ENCODE results near the gene FGD3. TPM values are rescaled to one million over a fixed set of nuclear protein-coding genes. Genes with fewer than 3 reads are reported as not detected.
"Not testable (repeated sequence)": the region's sequence is repeated elsewhere in the genome, so short reads cannot be mapped to it uniquely, and the experiment has no call there.

The FGD3 gene
- total and polyA plus RNA-seq, 2 experiments from 2014 or later: not detected

DNA sequence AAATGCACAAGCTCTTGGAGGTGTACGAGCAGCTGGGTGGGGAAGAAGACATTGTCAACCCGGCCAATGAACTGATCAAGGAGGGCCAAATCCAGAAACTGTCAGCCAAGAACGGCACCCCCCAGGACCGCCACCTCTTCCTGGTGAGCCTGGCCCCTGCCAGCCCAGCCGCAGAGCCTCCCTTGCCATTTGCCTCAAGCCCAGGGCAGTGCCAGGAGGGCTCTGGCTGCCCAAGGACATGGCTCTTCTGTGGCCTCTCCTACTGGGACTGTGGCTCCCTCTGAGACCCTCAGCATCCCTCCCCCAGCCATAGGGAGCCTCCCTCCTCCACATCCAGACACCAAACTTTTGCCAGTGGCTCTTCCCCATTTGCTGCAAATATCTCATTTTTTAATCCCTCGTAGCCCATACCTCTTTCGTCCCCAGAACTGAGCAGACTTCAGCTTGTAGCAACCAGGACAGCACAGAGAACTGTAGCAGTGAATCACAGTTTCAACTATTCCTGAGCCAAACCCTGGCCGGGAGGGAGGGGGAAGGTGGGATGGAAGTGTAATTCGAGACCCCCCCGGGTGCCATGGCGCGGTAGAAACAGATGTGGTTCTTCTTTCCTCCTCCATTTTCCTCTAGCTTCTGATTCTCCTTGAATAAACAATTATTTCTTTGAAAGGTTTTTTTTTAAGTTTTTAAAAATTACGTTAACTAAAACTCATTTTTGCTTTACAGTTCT is 66.7 kb downstream of the FGD3 start:
- no peak overlapping the region for H3K4me2 ChIP-seq (ENCODE audit: unreplicated experiment)
- H3K4me3 ChIP-seq: no peak overlapping the region
- no peak for DNase-seq
- H4K20me1 ChIP-seq (ENCODE audit: insufficient read depth): no peaks in the 10 kb centered on the region
- in situ Hi-C loops (cut with MboI): no loop called here
- no peaks in the 10 kb centered on the region for H3K9me2 ChIP-seq (ENCODE audit: insufficient read depth)
- H3K27ac ChIP-seq: no peak overlapping the region
- TF ChIP-seq EZH2phosphoT487 (IDR thresholded peaks at IDR 0.05; ENCODE audit: insufficient read depth, low read depth): no peak
- no peak for TF ChIP-seq EZH2 (IDR thresholded peaks at IDR 0.05; ENCODE audit: insufficient read depth, poor library complexity, severe bottlenecking)
- no peak overlapping the region for H3K9ac ChIP-seq
- no peaks in the 10 kb centered on the region for H3K79me2 ChIP-seq (ENCODE audit: insufficient read depth)
- 48 to 49% methylated on average over 13 of the region's 13 CpGs for WGBS, 2 experiments (ENCODE audit: low coverage in 1 of 2, low lambda C conversion rate in 2 of 2, missing lambda C conversion rate in 2 of 2)
- H3K36me3 ChIP-seq (ENCODE audit: low read depth): no peaks in the 10 kb centered on the region
- no peak overlapping the region for H2AFZ ChIP-seq
- no peaks in the 10 kb centered on the region for H3F3A ChIP-seq (ENCODE audit: insufficient read depth)
- H3K9me3 ChIP-seq (ENCODE audit: low read depth): no peaks in the 10 kb centered on the region
- no peaks in the 10 kb centered on the region for H3K4me1 ChIP-seq (ENCODE audit: insufficient read depth)
- no peaks in the 10 kb centered on the region; the same call in none of the 2 replicates for H3K27me3 ChIP-seq (replicated peaks; ENCODE audit: insufficient read depth)

DNA sequence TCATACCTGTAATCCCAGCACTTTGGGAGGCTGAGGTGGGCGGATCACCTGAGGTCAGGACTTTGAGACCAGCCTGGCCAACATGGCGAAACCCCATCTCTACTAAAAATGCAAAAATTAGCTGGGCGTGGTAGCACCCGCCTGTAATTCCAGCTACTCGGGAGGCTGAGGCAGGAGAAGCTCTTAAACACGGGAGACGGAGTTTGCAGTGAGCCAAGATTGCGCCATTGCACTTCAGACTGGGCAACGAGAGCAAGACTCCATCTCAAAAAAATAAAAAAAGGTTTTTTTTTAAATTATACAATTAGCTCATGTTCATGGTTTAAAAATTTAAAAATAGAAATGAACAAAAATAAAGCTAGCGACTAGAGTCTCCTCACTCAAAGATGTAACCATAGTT is 67.9 kb downstream of the FGD3 start:
- H3K4me1 ChIP-seq (ENCODE audit: insufficient read depth); H3K4me2 ChIP-seq (ENCODE audit: unreplicated experiment); H3K79me2 ChIP-seq (ENCODE audit: insufficient read depth); H3K9me2 ChIP-seq (ENCODE audit: insufficient read depth); H3K27me3 ChIP-seq (replicated peaks; ENCODE audit: insufficient read depth); H3K9ac ChIP-seq; H3K9me3 ChIP-seq (ENCODE audit: low read depth); H3K4me3 ChIP-seq; H3K36me3 ChIP-seq (ENCODE audit: low read depth); H3F3A ChIP-seq (ENCODE audit: insufficient read depth); H3K27ac ChIP-seq; in situ Hi-C loops (cut with MboI); DNase-seq; H4K20me1 ChIP-seq (ENCODE audit: insufficient read depth); H2AFZ ChIP-seq: not testable (repeated sequence)
- WGBS, 2 experiments (ENCODE audit: low coverage in 1 of 2, low lambda C conversion rate in 2 of 2, missing lambda C conversion rate in 2 of 2): 51 to 55% methylated on average over 10 of the region's 10 CpGs

DNA sequence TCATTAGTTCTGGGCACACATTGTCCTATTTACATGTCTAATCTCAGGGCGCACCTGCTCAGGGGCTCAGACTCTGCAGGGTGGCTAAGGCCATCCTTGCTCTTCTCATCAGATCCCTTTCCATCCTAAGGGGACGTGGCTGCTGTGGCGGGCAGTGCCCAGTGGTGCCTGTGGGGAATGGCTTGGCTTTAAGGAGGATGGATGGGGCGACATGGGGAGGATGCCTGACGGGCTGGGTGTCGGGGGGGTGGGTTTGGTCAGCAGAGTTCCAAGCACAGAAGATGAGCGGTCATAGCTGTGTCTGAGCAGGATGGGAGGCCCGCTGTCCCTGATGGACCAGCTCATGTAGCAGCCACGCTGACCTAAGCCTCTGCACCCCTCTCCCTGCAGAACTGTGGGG is 70.3 kb downstream of the FGD3 start:
- no peak overlapping the region for H3K27ac ChIP-seq
- H3K4me2 ChIP-seq (ENCODE audit: unreplicated experiment): no peak overlapping the region
- no peaks in the 10 kb centered on the region for H3K79me2 ChIP-seq (ENCODE audit: insufficient read depth)
- H2AFZ ChIP-seq: no peak overlapping the region
- H3K9me2 ChIP-seq (ENCODE audit: insufficient read depth): no peaks in the 10 kb centered on the region
- WGBS, 2 experiments (ENCODE audit: low coverage in 1 of 2, low lambda C conversion rate in 2 of 2, missing lambda C conversion rate in 2 of 2): 59 to 62% methylated on average over 6 to 9 of the region's 9 CpGs
- H3K9ac ChIP-seq: no peak overlapping the region
- H3K4me1 ChIP-seq (ENCODE audit: insufficient read depth): no peaks in the 10 kb centered on the region
- no peak overlapping the region for H3K4me3 ChIP-seq
- no peaks in the 10 kb centered on the region for H3K36me3 ChIP-seq (ENCODE audit: low read depth)
- H4K20me1 ChIP-seq (ENCODE audit: insufficient read depth): no peaks in the 10 kb centered on the region
- no peaks in the 10 kb centered on the region for H3K9me3 ChIP-seq (ENCODE audit: low read depth)
- TF ChIP-seq EZH2phosphoT487 (IDR thresholded peaks at IDR 0.05; ENCODE audit: insufficient read depth, low read depth) (no peak), EZH2 (IDR thresholded peaks at IDR 0.05; ENCODE audit: insufficient read depth, poor library complexity, severe bottlenecking) (no peak)
- no peaks in the 10 kb centered on the region for H3F3A ChIP-seq (ENCODE audit: insufficient read depth)
- no peak for DNase-seq
- no peaks in the 10 kb centered on the region; the same call in 1 of the 2 replicates for H3K27me3 ChIP-seq (replicated peaks; ENCODE audit: insufficient read depth)
- in situ Hi-C loops (cut with MboI): no loop called here

DNA sequence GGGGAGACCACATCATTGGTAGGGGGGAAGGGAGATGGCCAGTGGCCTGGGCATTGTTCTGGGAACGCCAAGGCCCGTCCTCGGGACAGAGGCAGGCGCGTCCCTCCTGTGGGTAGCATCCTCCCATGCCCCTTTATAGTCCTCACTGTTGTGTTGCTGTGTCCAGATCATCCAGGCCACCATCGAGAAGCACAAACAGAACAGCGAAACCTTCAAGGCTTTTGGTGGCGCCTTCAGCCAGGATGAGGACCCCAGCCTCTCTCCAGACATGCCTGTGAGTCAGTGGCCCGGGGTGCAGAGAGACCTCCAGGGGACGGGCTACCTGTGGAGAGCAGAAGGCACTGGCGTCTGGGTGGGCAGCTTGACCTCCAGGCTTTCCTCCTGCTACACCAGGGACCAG is 72.8 kb downstream of the FGD3 start:
- Histone ChIP-seq H3K79me2 (ENCODE audit: insufficient read depth) (no peaks in the 10 kb centered on the region), H3K4me3 (no peak overlapping the region), H4K20me1 (ENCODE audit: insufficient read depth) (no peaks in the 10 kb centered on the region), H2AFZ (no peak overlapping the region), H3F3A (ENCODE audit: insufficient read depth) (no peaks in the 10 kb centered on the region), H3K9me2 (ENCODE audit: insufficient read depth) (no peaks in the 10 kb centered on the region), H3K36me3 (ENCODE audit: low read depth) (no peaks in the 10 kb centered on the region), H3K4me2 (ENCODE audit: unreplicated experiment) (no peak overlapping the region), H3K9ac (no peak overlapping the region), H3K27me3 (replicated peaks; ENCODE audit: insufficient read depth) (no peaks in the 10 kb centered on the region; the same call in 1 of the 2 replicates), H3K9me3 (ENCODE audit: low read depth) (no peaks in the 10 kb centered on the region), H3K27ac (no peak overlapping the region), H3K4me1 (ENCODE audit: insufficient read depth) (no peaks in the 10 kb centered on the region)
- in situ Hi-C loops (cut with MboI): no loop called here
- WGBS, 2 experiments (ENCODE audit: low coverage in 1 of 2, low lambda C conversion rate in 2 of 2, missing lambda C conversion rate in 2 of 2): 66 to 67% methylated on average over 11 of the region's 11 CpGs
- TF ChIP-seq EZH2phosphoT487 (IDR thresholded peaks at IDR 0.05; ENCODE audit: insufficient read depth, low read depth) (no peak), EZH2 (IDR thresholded peaks at IDR 0.05; ENCODE audit: insufficient read depth, poor library complexity, severe bottlenecking) (no peak)
- no peak for DNase-seq
